HPDE6-E6E7 (cell line): ENCODE results near the gene PALS1.
"Not testable (repeated sequence)": the region's sequence is repeated elsewhere in the genome, so short reads cannot be mapped to it uniquely, and the experiment has no call there.

Source experiments
- DNase-seq: peaks from one replicate; pipeline ENCODE4 v3.0.0; 2011; ENCODE audit warnings: missing footprints; ENCODE audit errors: extremely low spot score

The PALS1 gene

GRCh38 chr14:67257906-67258305 is 16.7 kb downstream of the PALS1 start:
- DNase-seq, result no peak

GRCh38 chr14:67260965-67261364 is 19.7 kb downstream of the PALS1 start:
- DNase-seq, result no peak

- no peak for DNase-seq
These were observed 22.4 kb downstream of the PALS1 start for GRCh38 chr14:67263499-67264149.

- no peak for DNase-seq
These were observed 23.9 kb downstream of the PALS1 start for GRCh38 chr14:67265131-67265530.

GRCh38 chr14:67267576-67268328 is 26.5 kb downstream of the PALS1 start:
- no peak for DNase-seq

GRCh38 chr14:67268426-67269150 is 27.4 kb downstream of the PALS1 start:
- DNase-seq, result no peak

- no peak for DNase-seq
These were observed 28.2 kb downstream of the PALS1 start for GRCh38 chr14:67269298-67270060.

GRCh38 chr14:67270145-67270753 is 29.0 kb downstream of the PALS1 start:
- no peak for DNase-seq

GRCh38 chr14:67270933-67271332 is 29.7 kb downstream of the PALS1 start:
- DNase-seq, result no peak

- not testable (repeated sequence) for DNase-seq
These were observed 32.0 kb downstream of the PALS1 start for GRCh38 chr14:67273281-67273680.

- DNase-seq, result no peak
These were observed 34.9 kb downstream of the PALS1 start for GRCh38 chr14:67276131-67276530.

- DNase-seq, result no peak
These were observed 39.3 kb downstream of the PALS1 start for GRCh38 chr14:67280506-67280905.

- DNase-seq, result peak; percentile 16
These were observed 44.7 kb downstream of the PALS1 start for GRCh38 chr14:67285876-67286452.
